HG02588 (cell line): ENCODE measurements around the gene ALS2.
"Not testable (repeated sequence)": the region's sequence is repeated elsewhere in the genome, so short reads cannot be mapped to it uniquely, and the experiment has no call there.

Source experiments
- ATAC-seq: cut with Tn5 transposase; IDR thresholded peaks from one replicate; pipeline ENCODE4 v1.9.1; 2021; ENCODE audit warnings: mild to moderate bottlenecking, moderate library complexity; ENCODE audit not compliant: unreplicated experiment

Gene ALS2

DNA sequence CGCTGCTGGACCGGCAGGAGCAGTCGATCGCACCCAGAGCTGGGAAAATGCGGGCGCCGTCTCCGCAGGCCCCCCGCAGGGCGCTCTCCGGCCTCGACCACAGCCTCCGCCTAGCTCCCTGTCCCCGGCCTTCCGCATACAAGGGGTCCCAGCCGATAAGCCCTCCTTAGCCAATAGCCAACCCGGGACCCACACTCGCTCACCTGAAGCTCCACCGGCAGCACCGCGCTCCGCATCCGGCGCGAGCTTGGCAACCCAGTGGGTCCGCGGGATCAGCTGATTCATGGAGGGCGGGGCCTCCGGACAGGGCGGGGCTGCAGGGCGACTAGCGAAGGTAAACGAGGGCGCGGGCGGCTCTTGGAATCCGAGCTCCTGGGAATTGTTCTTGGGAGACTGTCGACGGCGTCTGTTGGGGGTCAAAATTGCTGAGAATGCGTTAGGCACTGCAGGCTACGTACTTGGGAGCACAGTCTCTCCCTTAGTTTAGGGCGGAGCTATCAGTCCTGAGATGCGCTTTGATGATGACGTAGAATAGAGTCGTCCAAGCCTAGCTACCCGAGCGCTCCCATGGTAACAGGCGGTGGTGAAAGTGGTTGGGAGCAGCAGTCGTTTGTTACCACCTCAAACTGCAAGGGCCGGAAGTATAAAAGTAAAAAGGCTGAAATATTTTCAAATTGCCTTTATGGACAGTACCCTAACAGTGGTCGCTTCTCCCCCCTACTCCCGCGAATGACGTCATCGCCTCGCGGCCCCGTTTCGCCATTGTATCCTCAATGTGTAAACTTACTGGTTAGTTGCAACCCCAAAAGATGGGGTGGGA is at the start of gene ALS2:
TSS of gene ALS2 (minus strand) at position 260 of the 820 bp plus-strand sequence. CDS start 12,048 bp downstream, outside the sequence.
- peak; percentile 97 for ATAC-seq

DNA sequence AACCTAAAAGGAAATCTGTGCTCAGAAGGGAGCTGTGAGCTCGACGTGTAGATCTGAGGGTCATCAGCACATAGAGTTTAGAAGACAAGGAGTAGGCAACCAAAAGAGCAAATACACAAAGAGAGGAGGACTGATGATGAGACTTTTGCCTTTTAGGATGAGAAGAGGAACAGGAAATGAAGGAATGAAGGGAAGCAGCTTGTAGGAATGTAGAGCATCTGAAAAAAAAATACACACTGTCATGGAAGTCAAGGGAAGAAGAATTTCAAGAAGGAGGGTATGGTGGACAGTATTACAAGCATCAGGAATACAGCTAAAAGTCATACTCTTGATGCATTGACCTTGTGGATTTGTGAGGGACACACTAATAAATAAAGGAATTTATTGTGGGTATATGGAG is 47.5 kb upstream of the ALS2 start:
- no peak for ATAC-seq

DNA sequence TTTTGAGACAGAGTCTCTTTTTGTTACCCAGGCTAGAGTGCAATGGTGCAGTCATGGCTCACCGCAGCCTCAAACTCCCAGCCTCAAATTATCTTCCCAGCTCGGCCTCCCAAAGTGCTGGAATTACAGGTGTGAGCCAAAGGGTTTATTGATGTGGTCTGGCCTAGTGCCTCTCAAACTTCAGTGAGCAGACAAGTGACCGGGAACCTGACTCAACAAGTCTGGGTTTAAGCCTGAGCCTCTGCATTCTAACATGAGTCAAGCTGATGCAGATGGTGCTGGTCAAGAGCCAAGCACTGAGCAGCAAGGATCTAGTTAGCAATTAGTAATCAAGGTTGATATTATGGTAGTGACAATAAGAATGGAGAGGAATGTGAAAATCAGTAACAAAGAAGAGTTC is 46.9 kb upstream of the ALS2 start:
- no peak for ATAC-seq

DNA sequence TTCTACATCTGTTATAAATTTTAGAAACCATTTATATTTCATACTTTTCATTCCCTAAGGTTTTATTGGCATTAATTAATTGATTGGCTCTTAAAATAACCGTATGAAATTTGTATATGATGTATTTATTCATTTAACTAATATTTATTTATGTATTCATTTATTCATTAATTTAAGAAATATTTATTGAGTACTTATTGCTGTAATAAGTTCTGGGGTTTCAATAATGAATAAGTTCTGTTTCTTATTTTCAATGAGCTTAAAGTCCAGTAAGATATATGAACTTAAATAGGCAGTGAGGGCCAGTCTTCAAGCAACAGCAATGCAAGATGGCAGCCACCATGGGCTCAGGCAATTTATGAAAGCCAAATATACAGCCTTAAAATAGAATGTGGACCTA is 43.5 kb upstream of the ALS2 start:
- no peak for ATAC-seq

DNA sequence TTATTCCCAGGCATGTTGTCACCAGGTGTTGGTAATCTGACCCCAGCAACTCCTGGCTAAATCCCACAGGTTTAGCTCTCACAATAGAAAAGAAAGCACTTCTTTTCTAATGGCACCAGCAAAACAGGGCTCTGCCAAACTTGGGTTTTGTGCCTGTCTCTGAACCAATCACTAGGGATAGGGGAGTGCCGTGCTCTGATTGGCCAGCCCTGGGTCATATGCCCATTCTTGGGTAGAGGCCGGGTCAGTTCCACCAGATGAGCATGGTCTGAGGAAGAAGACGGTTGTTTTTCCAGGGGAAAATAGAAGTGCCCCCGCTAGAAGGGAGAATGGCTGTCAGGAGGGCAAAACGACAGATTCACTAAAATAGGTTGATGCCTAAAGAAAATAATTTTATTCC is 40.3 kb upstream of the ALS2 start:
- no peak for ATAC-seq

DNA sequence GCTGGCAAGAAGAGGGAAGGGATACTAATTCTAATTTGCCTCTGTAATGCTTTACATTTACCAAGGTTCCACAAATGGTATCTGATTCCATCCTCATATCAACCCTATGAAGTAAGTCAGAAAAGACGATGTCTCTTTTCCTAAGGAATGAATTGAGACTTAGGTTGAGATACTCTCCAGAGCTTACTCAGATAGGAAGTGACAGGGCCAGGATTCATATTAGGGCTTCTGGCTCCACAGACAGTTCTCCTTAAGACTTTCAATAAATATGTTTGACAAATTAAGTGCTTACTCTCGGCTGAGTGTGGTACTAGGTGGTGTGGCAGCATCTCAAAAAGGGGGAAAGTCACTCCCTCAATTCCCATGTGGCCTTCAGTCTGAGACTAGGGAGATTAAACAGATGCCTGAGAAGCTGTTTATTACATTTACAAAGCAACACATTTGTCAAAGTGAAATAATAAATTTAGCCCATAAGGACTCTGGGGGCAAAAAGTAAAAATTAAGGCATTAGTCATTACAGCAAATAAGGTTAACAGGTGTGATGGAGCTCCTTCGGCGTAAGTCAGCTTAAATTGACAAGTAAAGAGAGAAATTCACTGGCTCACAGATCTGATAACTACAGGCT is 39.8 kb upstream of the ALS2 start:
- ATAC-seq = no peak

DNA sequence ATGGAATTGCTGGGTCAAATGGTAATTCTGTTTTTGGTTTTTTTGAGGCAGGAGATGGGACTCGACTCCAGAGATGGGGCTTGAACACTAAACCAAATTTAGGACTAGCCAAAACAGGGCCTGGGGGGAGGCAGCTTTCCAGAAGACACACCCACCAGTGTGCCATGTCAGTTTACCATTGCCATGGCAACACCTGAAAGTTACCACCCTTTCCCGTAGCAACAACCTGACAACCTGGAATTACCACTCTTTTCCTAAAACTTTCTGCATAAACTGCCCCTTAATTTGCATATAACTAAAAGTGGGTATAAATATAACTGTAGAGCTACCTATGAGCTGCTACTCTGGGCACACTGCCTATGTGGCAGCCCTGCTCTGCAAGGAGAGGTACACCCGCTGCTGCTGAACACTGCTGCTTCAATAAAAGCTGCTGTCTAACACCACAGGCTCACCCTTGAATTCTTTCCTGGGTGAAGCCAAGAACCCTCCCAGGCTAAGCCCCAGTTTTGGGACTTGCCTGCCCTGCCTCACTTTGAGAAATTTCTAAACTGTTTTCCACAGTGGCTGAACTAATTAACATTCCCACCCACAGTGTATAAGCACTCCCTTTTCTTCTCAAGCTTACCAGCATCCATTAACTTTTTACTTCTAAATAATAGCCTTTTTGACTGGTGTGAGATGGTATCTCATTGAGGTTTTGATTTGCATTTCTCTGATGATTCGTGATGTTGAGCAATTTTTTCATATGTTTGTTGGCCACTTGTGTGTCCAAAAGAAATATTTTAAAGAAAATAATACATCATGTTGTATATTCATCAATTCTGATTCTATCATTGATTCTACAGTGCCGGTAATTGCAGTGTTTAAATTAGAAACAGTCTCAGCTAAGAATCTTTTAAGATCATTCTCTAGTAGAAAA is 36.2 kb upstream of the ALS2 start:
- no peak for ATAC-seq

DNA sequence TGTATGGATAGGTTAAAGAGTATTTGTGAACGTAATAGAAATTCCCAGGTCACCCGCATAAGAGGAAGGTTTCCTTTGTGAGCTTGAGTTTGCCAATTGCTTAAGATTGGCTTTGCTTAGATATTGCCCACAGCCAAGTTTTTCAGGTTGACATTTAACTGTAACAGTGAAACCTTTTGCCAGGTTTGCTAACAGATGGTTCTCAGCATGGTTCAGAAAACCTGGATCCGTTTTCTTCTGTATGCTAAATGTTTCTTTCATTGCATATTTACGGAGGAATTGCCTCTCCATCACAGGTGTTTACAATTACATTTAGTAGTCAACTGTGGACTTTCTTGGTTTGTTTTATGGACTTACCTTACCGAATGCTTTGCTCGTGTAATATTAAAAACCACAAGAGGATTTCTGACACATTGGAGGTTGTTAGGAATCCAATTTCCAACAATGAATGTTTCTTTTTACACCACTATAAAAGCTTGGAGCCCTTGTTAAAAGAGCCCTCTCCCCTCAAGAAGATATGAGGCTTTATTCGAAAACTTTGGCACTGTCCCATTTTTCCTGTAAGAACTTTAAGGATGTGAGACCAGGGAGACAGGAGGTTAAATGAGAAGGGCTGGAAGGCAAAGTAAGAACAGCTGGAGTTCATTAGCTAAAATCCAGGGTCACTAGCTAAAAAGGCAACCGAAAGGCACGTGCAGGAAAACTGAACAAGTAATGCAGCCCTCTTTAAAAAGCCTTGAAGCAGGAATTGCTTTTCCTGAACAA is 33.4 kb upstream of the ALS2 start:
- no peak for ATAC-seq

DNA sequence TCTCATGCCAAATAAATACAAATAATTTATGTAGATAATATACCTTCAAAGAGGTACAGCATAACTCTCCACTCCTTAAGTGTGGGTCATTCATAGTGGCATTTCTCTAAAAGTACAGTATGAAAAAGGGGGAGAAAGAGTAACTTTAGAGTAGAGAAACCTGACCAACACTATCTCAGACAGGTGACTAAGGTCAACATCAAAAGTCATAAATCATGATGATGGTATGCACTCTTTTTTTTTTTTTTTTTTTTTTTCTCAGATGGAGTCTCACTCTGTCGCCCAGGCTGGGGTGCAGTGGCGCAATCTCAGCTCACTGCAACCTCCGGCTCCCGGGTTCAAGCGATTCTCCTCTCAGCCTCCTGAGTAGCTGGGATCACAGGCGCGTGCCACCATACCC is 29.9 kb upstream of the ALS2 start:
- not testable (repeated sequence) for ATAC-seq

DNA sequence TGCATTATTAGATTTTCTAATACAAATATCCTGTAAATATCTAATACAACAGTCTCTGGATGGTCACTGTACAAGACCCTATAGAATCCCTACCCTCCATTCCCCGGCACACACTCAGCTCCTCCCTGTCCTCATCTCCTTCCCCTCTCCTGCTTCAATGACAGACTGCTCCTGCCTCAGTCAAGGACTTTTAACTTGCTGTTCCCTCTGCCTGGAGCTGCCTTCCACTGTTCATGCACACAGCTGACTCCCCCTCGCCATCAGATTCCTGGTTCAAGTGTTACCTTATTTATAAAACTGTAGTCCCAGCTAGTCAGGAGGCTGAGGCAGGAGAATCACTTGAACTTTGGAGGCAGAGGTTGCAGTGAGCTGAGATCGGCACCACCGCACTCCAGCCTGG is 28.9 kb upstream of the ALS2 start:
- no peak for ATAC-seq

DNA sequence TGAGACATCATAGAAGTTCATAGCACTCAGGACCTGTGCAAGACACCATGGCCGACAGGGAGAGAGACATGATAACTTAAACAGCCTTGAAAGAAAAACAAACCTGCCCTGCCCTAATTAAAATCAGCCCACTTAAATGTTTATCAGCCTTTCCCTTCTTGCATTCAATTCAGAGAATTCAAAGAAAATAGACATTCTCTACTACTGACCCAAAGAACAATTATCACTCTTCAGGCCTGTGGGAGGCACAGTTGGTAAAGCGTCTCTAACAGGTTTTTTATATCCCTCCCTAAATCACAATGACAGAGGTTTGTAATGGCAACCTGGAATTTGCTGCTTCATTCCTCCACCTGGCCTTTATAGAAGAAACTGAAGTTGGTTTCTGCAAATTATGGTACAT is 27.3 kb upstream of the ALS2 start:
- no peak for ATAC-seq

DNA sequence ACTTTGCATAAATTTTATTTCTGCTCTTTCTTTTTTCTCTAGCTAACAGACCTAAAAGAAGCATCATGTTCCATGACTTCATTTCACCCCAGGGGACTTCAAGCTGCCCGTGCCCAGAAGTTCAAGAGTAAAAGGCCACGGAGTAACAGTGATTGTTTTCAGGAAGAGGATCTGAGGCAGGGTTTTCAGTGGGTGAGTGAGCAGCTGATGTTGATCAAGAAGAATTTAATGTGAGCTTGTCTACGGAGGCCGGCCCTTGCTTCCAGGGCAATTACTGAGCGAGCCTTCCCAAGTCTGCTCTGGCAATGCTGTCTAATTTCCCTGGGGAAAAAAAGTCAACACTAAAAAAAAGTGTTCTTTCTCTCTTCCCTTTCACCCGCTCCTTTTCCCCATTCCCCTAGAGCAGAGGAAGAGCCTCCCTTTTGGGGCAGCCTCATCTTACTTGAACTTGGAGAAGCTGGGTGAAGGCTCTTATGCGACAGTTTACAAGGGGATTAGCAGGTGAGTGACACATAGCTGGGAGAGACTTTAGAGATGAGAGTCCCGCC is 26.8 kb upstream of the ALS2 start:
- ATAC-seq = no peak

DNA sequence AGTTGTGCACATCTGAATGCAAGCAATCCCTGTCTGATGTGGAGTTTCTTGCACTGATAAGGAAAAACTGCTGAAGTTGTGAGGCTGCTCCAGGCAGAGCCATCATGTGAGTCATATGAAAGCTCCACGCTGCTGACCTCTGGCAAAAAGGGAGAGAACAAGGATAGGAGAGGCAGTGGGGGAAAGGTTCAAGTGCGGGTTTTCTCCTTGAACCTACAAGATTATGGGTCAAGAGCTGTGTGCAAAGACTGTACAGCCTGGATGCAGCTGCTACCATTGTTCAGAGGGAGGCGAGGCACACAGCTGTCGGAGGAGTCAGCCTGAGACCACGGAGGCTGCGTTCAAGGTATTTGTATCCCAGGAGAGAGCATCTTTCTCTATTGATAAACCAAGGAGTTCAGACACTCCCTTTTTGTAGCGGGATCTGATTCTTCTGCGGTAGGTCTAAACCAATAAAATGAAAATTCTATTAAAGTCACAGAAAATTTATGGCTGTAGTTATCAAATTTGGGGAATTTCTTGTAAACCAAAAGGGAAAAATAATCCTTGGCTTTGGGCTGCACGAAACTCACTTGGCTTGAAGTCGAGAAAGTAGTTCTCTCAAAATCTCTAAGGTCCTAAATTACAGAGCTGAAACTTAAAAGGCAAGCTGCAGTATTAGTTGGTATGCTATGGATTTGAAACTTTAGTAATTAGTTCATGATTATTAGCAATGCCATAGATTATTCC is 25.9 kb upstream of the ALS2 start, which contains the start of gene CDK15:
TSS of gene CDK15 (plus strand) at position 96 of the 729 bp plus-strand sequence. CDS start at position 224, 128 bp downstream.
- no peak for ATAC-seq

DNA sequence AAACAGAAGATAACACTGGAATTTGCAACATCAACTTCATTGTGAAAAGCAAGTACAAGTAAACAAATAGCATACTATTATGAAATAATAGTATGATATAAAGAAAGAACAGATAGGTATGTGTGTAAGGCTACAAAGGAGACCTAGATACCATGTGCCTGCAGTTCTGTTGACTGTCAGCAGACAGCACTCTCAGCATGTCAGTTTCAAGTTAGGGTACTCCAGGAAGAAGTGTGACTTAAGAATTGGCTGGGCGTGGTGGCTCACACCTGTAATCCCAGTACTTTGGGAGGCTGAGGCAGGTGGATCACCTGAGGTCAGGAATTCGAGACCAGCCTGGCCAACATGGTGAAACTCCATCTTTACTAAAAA is 18.2 kb upstream of the ALS2 start:
- ATAC-seq = not testable (repeated sequence)

DNA sequence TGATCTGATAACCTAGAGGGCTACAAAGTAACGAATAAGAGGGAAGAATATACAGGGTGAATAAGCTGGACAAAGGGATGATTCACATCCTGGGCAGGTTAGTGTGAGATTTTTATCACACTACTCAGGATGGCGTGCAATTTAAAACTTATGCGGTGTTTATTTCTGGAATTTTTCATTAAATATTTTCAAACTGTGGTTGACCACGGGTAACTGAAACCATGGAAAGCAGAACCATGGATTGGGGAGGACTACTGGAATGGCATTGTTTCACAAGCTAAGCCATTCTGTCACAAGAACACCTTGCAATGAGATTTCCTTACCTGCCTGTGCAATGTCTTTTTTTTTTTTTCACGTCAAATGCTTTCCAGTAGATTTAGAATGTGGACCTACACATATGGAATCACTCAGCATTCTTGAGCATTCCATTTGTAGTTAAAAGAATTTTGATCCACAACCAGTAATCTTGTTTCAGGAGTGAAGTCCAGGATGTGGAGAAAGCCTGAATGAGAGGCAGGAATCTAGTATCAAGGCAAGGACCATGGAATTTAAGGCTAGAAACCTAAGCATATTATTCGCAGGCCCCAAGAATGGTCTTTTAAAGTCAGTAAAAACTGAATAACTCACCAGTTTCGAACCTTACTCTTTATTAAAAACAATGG is 17.6 kb upstream of the ALS2 start:
- ATAC-seq = no peak

DNA sequence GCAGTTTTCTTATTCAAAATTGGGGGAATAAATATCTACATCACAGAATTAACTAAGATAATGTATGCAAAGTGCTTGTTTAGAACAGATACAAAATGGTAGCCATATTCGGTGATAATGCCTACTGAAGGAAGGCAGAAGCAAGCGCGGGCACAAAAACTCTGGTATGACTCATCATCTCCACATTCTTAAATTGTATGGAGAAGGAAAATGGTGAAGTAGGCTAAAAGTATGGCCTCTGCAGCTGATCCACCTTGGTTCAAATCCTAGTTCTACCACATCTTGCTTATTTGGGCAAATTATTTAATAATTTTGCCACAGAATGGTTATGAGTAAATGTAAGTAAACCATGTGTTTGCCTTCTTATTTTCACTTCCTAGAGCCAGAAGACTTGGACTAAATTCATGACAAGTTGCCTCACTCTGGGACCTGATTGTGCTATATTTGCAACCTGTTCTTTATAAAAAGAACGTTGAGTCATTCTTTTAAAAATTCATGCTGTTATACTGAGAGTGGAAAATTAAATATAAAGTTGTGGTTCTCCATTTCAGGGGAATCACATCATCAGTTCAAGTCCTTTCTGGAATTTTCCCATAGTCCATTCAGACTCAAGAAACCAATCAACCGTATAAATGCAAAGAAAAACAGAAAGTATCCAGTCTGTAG is 16.6 kb upstream of the ALS2 start:
- no peak for ATAC-seq

DNA sequence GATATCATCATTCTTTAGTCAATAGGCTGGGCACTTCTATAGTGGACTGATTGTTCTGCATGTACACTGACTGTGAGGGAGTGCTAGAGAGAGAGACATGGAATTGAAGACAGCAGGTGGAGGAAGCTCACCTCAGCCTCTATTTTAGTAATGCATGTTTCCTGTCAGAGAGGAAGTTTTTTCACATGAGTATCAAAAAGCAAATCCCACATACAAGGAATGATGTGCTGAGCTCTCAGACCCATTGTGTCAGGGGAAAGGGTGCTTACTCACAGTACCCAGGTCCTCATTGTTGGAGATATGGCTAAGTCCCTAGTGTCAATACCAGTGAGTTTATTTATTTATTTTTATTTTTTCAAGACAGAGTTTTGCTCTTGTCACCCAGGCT is 15.7 kb upstream of the ALS2 start:
- no peak for ATAC-seq

DNA sequence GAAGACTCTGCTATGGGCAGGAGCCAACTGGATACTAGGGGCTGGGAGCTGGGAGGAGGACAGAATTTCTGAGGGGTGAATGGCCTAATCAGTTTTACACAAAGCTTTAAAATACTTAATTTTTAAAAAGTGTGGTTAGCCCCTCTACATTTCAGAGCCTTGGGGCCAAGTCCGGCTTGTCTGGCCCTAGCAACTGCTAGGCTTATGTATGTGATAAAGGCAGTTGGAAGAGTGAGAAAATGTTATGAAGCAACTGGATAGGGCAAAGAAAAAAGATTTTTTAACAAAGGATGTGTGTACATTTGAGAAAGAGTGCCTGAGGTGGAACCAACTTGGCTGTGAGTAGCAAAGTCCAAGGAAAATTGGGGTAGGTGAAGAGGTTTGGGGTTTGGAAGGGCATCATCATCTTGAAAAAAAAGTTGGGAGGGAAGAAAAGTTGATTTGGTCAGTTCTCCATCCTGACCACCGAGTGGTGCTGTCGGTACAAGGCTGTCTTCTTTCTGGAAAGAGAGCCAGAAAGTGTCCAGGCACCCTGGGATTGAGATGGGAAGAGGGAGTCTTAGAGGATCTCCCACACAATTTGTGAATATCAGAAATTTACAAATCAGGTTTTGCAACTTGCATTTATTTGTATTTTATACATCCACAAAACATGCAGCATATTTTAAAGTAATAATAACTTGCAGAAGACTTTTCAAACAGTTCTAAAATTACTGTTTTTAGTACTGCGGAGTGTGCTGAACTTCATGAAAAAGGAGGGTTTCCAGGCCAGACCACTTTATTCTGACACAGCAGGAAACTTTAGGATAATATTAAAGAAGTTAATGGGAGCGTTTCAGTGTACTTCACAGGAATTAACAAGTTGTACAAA is 15.1 kb upstream of the ALS2 start:
- ATAC-seq = no peak
